Activated naive CD4-positive, alpha-beta T cell treated with anti-CD3 and anti-CD28 coated beads, Interleukin-2, amount 50 U/mL, for 72 hours (primary cell): ENCODE results near the gene CDC16. TPM values are rescaled to one million over a fixed set of nuclear protein-coding genes. Genes with fewer than 3 reads are reported as not detected.

ENCODE experiments used
- ATAC-seq, 2 donors: fragments of 150-1000 bp; cut with Tn5 transposase; 2 replicates each; pipeline ENCODE4 v1.10.0; 2021; ENCODE audit warnings: mild to moderate bottlenecking in 2 of 2, moderate library complexity in 2 of 2
- DNase-seq, 2 donors: peaks; one replicate each; pipeline ENCODE4 v3.0.0; 2021 to 2022; ENCODE audit warnings: low spot score in 2 of 2
- H3K27ac Mint-ChIP-seq, 2 donors: one replicate each; pipeline ENCODE4 v1.8.0; 2022; ENCODE audit warnings: mild to moderate bottlenecking in 2 of 2, mixed read lengths in 2 of 2
- H3K36me3 Mint-ChIP-seq, 2 donors: one replicate each; pipeline ENCODE4 v1.8.0; 2022; ENCODE audit warnings: mixed read lengths in 2 of 2
- H3K9me3 Mint-ChIP-seq, 2 donors: one replicate each; pipeline ENCODE4 v1.8.0; 2022; ENCODE audit warnings: mixed read lengths in 2 of 2
- total RNA-seq, 2 donors: library from RNA; stranded (reverse); gene quantifications; one replicate each; pipeline ENCODE4 v1.2.3, GENCODE V29; 2022

CDC16 gene
- total RNA-seq, 2 donors from 2014 or later, result 85.1 to 108 TPM

GRCh38 chr13:114268344-114269280, 33.9 kb downstream of the CDC16 start:
- DNase-seq, result no peak
- peak in 1 of 2 donors; percentile 68 for ATAC-seq
- no peaks in the 10 kb centered on the region for H3K9me3 Mint-ChIP-seq
- peaks cover 35 to 51% of the 10 kb centered on the region in 2 donors for H3K36me3 Mint-ChIP-seq
- peak overlapping the region; percentile 47 to 75 for H3K27ac Mint-ChIP-seq

- peak in 1 of 2 donors; percentile 85 for ATAC-seq
- DNase-seq, result no peak
- no peaks in the 10 kb centered on the region for H3K9me3 Mint-ChIP-seq
- H3K36me3 Mint-ChIP-seq, result peaks cover 32 to 51% of the 10 kb centered on the region in 2 donors
- H3K27ac Mint-ChIP-seq, result peak overlapping the region; percentile 47 to 75
These were observed 34.6 kb downstream of the CDC16 start for GRCh38 chr13:114269281-114269770.

- Mint-ChIP-seq H3K36me3 (peaks cover 34 to 37% of the 10 kb centered on the region in 2 donors), H3K27ac (no peak overlapping the region), H3K9me3 (no peaks in the 10 kb centered on the region)
- ATAC-seq, result no peak
- DNase-seq, result no peak
These were observed 38.3 kb downstream of the CDC16 start for GRCh38 chr13:114272977-114273376.

GRCh38 chr13:114275304-114275703, 40.6 kb downstream of the CDC16 start:
- DNase-seq (no peak), ATAC-seq (no peak)
- peaks cover 27 to 29% of the 10 kb centered on the region in 2 donors for H3K36me3 Mint-ChIP-seq
- H3K9me3 Mint-ChIP-seq, result no peaks in the 10 kb centered on the region
- H3K27ac Mint-ChIP-seq, result no peak overlapping the region

- DNase-seq (no peak), ATAC-seq (no peak)
- peak overlapping the region in 1 of 2 donors; percentile 96 for H3K27ac Mint-ChIP-seq
- no peaks in the 10 kb centered on the region for H3K9me3 Mint-ChIP-seq
- H3K36me3 Mint-ChIP-seq, result peaks cover 24 to 25% of the 10 kb centered on the region in 2 donors
These were observed 44.4 kb downstream of the CDC16 start for GRCh38 chr13:114279146-114279545.

GRCh38 chr13:114279758-114280355, 45.2 kb downstream of the CDC16 start:
- DNase-seq (no peak), ATAC-seq (no peak)
- Mint-ChIP-seq H3K9me3 (no peaks in the 10 kb centered on the region), H3K27ac (peak overlapping the region; percentile 96 to 98), H3K36me3 (peaks cover 22 to 27% of the 10 kb centered on the region in 2 donors)

GRCh38 chr13:114281351-114282040, 46.8 kb downstream of the CDC16 start, which contains the start of gene UPF3A:
TSS of gene UPF3A (plus strand) at chr13:114281601. CDS start at chr13:114281640, 39 bp downstream.
- H3K27ac Mint-ChIP-seq, result peak within 1 kb of the TSS; percentile 96 to 98
- peaks cover 24 to 36% of the 10 kb centered on the region in 2 donors for H3K36me3 Mint-ChIP-seq
- DNase-seq (peak; percentile 86 to 96), ATAC-seq (peak; percentile 85 to 90)
- H3K9me3 Mint-ChIP-seq, result no peaks in the 10 kb centered on the region

GRCh38 chr13:114282041-114282670, 47.5 kb downstream of the CDC16 start:
- Mint-ChIP-seq H3K27ac (peak overlapping the region; percentile 93 to 96), H3K36me3 (peaks cover 31 to 41% of the 10 kb centered on the region in 2 donors), H3K9me3 (no peaks in the 10 kb centered on the region)
- ATAC-seq, result peak; percentile 55 to 77
- peak; percentile 62 to 76 for DNase-seq

- H3K27ac Mint-ChIP-seq, result peak overlapping the region; percentile 5 to 28
- ATAC-seq, result no peak
- no peaks in the 10 kb centered on the region for H3K9me3 Mint-ChIP-seq
- peaks cover 32 to 41% of the 10 kb centered on the region in 2 donors for H3K36me3 Mint-ChIP-seq
- DNase-seq, result no peak
These were observed 48.9 kb downstream of the CDC16 start for GRCh38 chr13:114283576-114283975.

- H3K27ac Mint-ChIP-seq, result no peak overlapping the region
- ATAC-seq, result no peak
- H3K36me3 Mint-ChIP-seq, result peaks cover 32 to 38% of the 10 kb centered on the region in 2 donors
- DNase-seq, result no peak
- no peaks in the 10 kb centered on the region for H3K9me3 Mint-ChIP-seq
These were observed 50.0 kb downstream of the CDC16 start for GRCh38 chr13:114284680-114285079.

- ATAC-seq, result no peak
- H3K27ac Mint-ChIP-seq, result peak overlapping the region in 1 of 2 donors; percentile 59
- DNase-seq, result no peak
- no peaks in the 10 kb centered on the region for H3K9me3 Mint-ChIP-seq
- H3K36me3 Mint-ChIP-seq, result peaks cover 32 to 34% of the 10 kb centered on the region in 2 donors
These were observed 50.6 kb downstream of the CDC16 start for GRCh38 chr13:114285166-114285808.

- Mint-ChIP-seq H3K27ac (peak overlapping the region in 1 of 2 donors; percentile 47), H3K36me3 (peaks cover 26 to 34% of the 10 kb centered on the region in 2 donors), H3K9me3 (no peaks in the 10 kb centered on the region)
- DNase-seq, result no peak
- ATAC-seq, result no peak
These were observed 52.1 kb downstream of the CDC16 start for GRCh38 chr13:114286808-114287207.

- ATAC-seq (no peak), DNase-seq (no peak)
- Mint-ChIP-seq H3K27ac (peak overlapping the region; percentile 45 to 76), H3K9me3 (no peaks in the 10 kb centered on the region), H3K36me3 (peaks cover 32 to 48% of the 10 kb centered on the region in 2 donors)
These were observed 53.5 kb downstream of the CDC16 start for GRCh38 chr13:114288157-114288591.

GRCh38 chr13:114296448-114296847, 61.8 kb downstream of the CDC16 start:
- DNase-seq (no peak), ATAC-seq (no peak)
- Mint-ChIP-seq H3K27ac (peak overlapping the region in 1 of 2 donors; percentile 25), H3K36me3 (peaks cover 20 to 26% of the 10 kb centered on the region in 2 donors), H3K9me3 (no peaks in the 10 kb centered on the region)

- peaks cover 24 to 26% of the 10 kb centered on the region in 2 donors for H3K36me3 Mint-ChIP-seq
- no peaks in the 10 kb centered on the region for H3K9me3 Mint-ChIP-seq
- DNase-seq (no peak), ATAC-seq (no peak)
- peak overlapping the region in 1 of 2 donors; percentile 34 for H3K27ac Mint-ChIP-seq
These were observed 62.2 kb downstream of the CDC16 start for GRCh38 chr13:114296902-114297301.
